Thyroid gland (tissue), 4 donors: ENCODE measurements around the gene SERINC2.

ENCODE experiments used
- POLR2A ChIP-seq, 2 donors: fragments of 450-650 bp; IDR thresholded peaks; one replicate each; pipeline ENCODE4 v1.6.1; 2017; ENCODE audit warnings: antibody characterized with exemption in 2 of 2, mild to moderate bottlenecking in 2 of 2, moderate library complexity in 1 of 2
- TF ChIP-seq, protein P1 (sequence below), 6 experiments: fragments of 200-600 bp in 3 of 6; fragments of 450-650 bp in 3 of 6; sonication (generic) in 3 of 6; IDR thresholded peaks; one replicate each; pipeline ENCODE4 v1.5.1; 2016 to 2019; ENCODE audit warnings: antibody characterized with exemption in 6 of 6, mild to moderate bottlenecking in 2 of 6, inconsistent platforms in 1 of 6, moderate library complexity in 1 of 6

GRCh38 chr1:31366796-31367195 is 46.2 kb upstream of the SERINC2 start:
- TF ChIP-seq POLR2A (IDR thresholded peaks at IDR 0.05), result no peak
- TF ChIP-seq, protein P1, sequence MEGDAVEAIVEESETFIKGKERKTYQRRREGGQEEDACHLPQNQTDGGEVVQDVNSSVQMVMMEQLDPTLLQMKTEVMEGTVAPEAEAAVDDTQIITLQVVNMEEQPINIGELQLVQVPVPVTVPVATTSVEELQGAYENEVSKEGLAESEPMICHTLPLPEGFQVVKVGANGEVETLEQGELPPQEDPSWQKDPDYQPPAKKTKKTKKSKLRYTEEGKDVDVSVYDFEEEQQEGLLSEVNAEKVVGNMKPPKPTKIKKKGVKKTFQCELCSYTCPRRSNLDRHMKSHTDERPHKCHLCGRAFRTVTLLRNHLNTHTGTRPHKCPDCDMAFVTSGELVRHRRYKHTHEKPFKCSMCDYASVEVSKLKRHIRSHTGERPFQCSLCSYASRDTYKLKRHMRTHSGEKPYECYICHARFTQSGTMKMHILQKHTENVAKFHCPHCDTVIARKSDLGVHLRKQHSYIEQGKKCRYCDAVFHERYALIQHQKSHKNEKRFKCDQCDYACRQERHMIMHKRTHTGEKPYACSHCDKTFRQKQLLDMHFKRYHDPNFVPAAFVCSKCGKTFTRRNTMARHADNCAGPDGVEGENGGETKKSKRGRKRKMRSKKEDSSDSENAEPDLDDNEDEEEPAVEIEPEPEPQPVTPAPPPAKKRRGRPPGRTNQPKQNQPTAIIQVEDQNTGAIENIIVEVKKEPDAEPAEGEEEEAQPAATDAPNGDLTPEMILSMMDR (IDR thresholded peaks at IDR 0.05), result no peak
